Measurements from ENCODE around the gene ARSB.
"Not testable (repeated sequence)": the region's sequence is repeated elsewhere in the genome, so short reads cannot be mapped to it uniquely, and the experiment has no call there.

The ARSB gene

GRCh38 chr5:78958672-78959445, 26.3 kb downstream of the ARSB start:
- DNase-seq (ENCODE audit: insufficient read length, low spot score) (no peak), FAIRE-seq (no peak)

GRCh38 chr5:78956901-78957300, 28.2 kb downstream of the ARSB start:
- FAIRE-seq (no peak), DNase-seq (ENCODE audit: insufficient read length, low spot score) (no peak)

GRCh38 chr5:78953092-78953800, 31.9 kb downstream of the ARSB start:
- FAIRE-seq = peak; percentile 56
- no peak for DNase-seq (ENCODE audit: insufficient read length, low spot score)

- DNase-seq (ENCODE audit: insufficient read length, low spot score) = no peak
These were observed 54.4 kb downstream of the ARSB start for GRCh38 chr5:78930721-78931120.

GRCh38 chr5:78929833-78930232, 55.3 kb downstream of the ARSB start:
- no peak for DNase-seq (ENCODE audit: insufficient read length, low spot score)
- no peak for FAIRE-seq

More at GRCh38 chr5:78930721-78931120, 54.4 kb downstream of the ARSB start:
- no peak for FAIRE-seq

GRCh38 chr5:78927657-78928282, 57.3 kb downstream of the ARSB start:
- no peak for DNase-seq (ENCODE audit: insufficient read length, low spot score)
- no peak for FAIRE-seq

- FAIRE-seq (no peak), DNase-seq (ENCODE audit: insufficient read length, low spot score) (no peak)
These were observed 58.9 kb downstream of the ARSB start for GRCh38 chr5:78926252-78926651.

- FAIRE-seq (no peak), DNase-seq (ENCODE audit: insufficient read length, low spot score) (no peak)
These were observed 59.8 kb downstream of the ARSB start for GRCh38 chr5:78925129-78925876.

- no peak for FAIRE-seq
- no peak for DNase-seq (ENCODE audit: insufficient read length, low spot score)
These were observed 61.5 kb downstream of the ARSB start for GRCh38 chr5:78923622-78923970.

- no peak for DNase-seq (ENCODE audit: insufficient read length, low spot score)
- FAIRE-seq = no peak
These were observed 62.1 kb downstream of the ARSB start for GRCh38 chr5:78922879-78923621.

GRCh38 chr5:78920604-78921003, 64.5 kb downstream of the ARSB start:
- FAIRE-seq (no peak), DNase-seq (ENCODE audit: insufficient read length, low spot score) (no peak)

GRCh38 chr5:78919796-78920195, 65.3 kb downstream of the ARSB start:
- DNase-seq (ENCODE audit: insufficient read length, low spot score) (no peak), FAIRE-seq (no peak)

GRCh38 chr5:78916044-78916443, 69.1 kb downstream of the ARSB start:
- DNase-seq (ENCODE audit: insufficient read length, low spot score) (no peak), FAIRE-seq (no peak)

- DNase-seq (ENCODE audit: insufficient read length, low spot score) = no peak
- no peak for FAIRE-seq
These were observed 69.9 kb downstream of the ARSB start for GRCh38 chr5:78915170-78915569.

GRCh38 chr5:78912811-78913210, 72.3 kb downstream of the ARSB start:
- no peak for DNase-seq (ENCODE audit: insufficient read length, low spot score)
- no peak for FAIRE-seq

- FAIRE-seq = peak; percentile 56
These were observed 72.9 kb downstream of the ARSB start for GRCh38 chr5:78912085-78912771.

GRCh38 chr5:78909224-78909983, 75.7 kb downstream of the ARSB start:
- FAIRE-seq; DNase-seq (ENCODE audit: insufficient read length, low spot score): not testable (repeated sequence)

More at GRCh38 chr5:78912085-78912771, 72.9 kb downstream of the ARSB start:
- DNase-seq (ENCODE audit: insufficient read length, low spot score) = no peak

GRCh38 chr5:78908173-78909061, 76.7 kb downstream of the ARSB start:
- DNase-seq (ENCODE audit: insufficient read length, low spot score) (no peak), FAIRE-seq (no peak)
